Natural killer cell treated with Interleukin-12 subunit alpha and Interleukin-12 subunit beta and Interleukin-15 and Interleukin-18, amount 100 ng/mL, for 72 hours (primary cell): ENCODE data around the gene OGA. TPM values are rescaled to one million over a fixed set of nuclear protein-coding genes. Genes with fewer than 3 reads are reported as not detected.

Experiments
- ATAC-seq, 2 donors: fragments of 150-1000 bp; cut with Tn5 transposase in 1 of 2; sonication (Bioruptor Pico), chemical (Tn5 transposase) in 1 of 2; 2 replicates each; pipeline ENCODE4 v1.10.0; 2021
- DNase-seq: peaks from one replicate; pipeline ENCODE4 v3.0.0; 2022; ENCODE audit warnings: low spot score
- H3K27ac Mint-ChIP-seq, 2 donors: 1 replicate in 1 of 2; 2 replicates in 1 of 2; pipeline ENCODE4 v1.8.0; 2022; ENCODE audit warnings: mixed read lengths in 2 of 2, mild to moderate bottlenecking in 1 of 2, moderate library complexity in 1 of 2
- H3K27me3 Mint-ChIP-seq, 2 donors: 1 replicate in 1 of 2; 2 replicates in 1 of 2; pipeline ENCODE4 v1.8.0; 2022; ENCODE audit warnings: mixed read lengths in 2 of 2
- H3K36me3 Mint-ChIP-seq: one replicate; pipeline ENCODE4 v1.8.0; 2022; ENCODE audit warnings: mixed read lengths
- H3K4me1 Mint-ChIP-seq, 2 donors: 1 replicate in 1 of 2; 2 replicates in 1 of 2; pipeline ENCODE4 v1.8.0; 2022; ENCODE audit warnings: low read depth in 2 of 2, mixed read lengths in 2 of 2, mild to moderate bottlenecking in 1 of 2
- H3K4me3 Mint-ChIP-seq: one replicate; pipeline ENCODE4 v1.8.0; 2022; ENCODE audit warnings: mixed read lengths
- H3K9me3 Mint-ChIP-seq: 2 replicates; pipeline ENCODE4 v1.8.0; 2022; ENCODE audit warnings: mixed read lengths
- total RNA-seq, 2 donors: library from RNA; stranded (reverse); gene quantifications; one replicate each; pipeline ENCODE4 v1.2.3, GENCODE V29; 2022

The OGA gene
- total RNA-seq, 2 donors from 2014 or later, result 174 to 237 TPM

DNA sequence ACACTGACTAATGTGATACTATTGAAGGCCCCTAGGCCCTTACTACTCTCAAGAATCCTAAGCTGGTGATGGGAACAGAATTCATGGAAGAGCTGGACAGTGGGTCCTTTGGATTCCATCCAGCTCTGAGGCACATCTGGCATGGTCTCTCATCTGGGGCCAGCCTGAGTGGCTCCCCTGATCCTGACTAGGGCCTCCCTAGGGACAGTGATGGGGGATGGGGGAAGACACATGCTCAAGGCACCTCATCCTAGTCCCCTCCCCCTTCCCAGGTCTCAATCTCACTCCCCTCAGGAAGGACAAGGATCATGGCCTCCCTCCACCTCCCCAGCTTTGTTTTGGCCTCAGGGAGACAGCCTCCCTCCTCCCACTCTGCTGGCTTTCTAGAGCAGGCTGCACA, 23.6 kb upstream of the OGA start:
- Mint-ChIP-seq H3K27ac (no peak overlapping the region), H3K36me3 (no peaks in the 10 kb centered on the region), H3K4me1 (peaks cover 32 to 33% of the 10 kb centered on the region in 2 donors), H3K9me3 (no peaks in the 10 kb centered on the region), H3K4me3 (no peak overlapping the region), H3K27me3 (peaks cover 6 to 12% of the 10 kb centered on the region in 2 donors)
- DNase-seq, result peak; percentile 58
- no peak for ATAC-seq

DNA sequence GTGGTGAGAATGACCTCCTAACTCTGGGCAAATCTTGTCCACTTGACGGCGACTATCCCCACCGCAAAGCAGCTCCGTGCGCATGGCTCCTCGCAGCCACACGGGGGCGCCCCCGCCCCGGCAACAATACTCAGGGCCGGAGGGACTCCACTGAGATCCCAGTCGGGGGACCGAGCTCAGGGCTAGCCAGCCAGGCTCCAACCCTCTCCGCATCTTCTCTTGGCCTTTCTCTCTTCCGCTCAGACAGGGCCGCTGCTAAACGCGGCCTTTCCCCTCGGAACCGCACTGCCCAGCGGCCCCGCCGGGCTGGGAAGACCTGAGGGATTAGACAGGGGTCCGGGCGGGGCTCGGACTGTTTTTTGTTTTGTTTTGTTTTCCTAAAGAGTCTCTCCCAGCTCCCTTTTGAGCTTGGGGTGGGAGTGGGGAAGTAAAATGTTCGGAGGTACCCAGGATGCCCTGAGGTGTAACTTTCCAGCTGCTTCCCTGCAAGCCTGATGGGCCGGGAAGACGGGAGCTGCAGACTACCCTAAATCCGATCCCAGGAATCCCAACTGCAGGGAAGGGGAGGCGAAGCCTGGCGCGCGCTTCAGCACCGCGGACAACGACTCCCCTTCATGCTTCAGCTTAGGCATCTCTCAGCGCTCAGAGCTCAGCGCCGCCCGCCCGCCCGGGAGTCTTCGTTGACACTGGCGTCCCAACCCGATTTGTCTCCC, 22.7 kb upstream of the OGA start:
- Mint-ChIP-seq H3K27me3 (peaks cover 6 to 12% of the 10 kb centered on the region in 2 donors), H3K4me1 (peaks cover 32 to 34% of the 10 kb centered on the region in 2 donors), H3K36me3 (no peaks in the 10 kb centered on the region), H3K4me3 (peak overlapping the region; percentile 90), H3K27ac (peak overlapping the region; percentile 24 to 91), H3K9me3 (no peaks in the 10 kb centered on the region)
- peak; percentile 91 for DNase-seq
- ATAC-seq, result peak; percentile 85 to 86

DNA sequence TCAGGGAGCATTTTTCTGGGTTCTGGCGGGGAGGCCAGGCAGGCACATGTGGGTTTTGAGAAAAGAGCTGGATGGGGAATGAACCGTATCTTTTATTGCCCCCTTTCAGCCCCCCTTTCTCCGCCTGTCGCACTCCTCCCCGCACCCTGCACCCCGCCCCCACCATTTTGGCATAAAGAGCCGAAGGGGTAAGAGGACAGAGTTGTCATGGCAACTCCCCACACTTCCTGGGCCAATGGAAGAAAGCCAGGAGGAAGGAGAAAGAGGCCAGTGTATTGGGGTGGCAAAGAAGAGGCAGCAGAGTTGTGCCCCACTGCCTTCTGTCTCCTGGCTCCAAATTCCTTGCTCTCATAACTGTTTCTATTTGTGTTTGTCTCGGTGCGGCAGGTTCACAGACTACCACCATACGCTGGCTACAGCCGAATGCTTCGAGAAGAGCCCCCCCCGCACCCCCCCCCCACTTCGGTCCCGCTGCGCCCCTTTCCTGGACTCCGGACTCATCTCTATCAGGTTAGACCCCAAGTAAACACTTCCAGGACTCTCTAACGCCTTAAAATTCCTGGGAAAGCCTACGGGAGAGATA, 21.9 kb upstream of the OGA start:
- H3K36me3 Mint-ChIP-seq, result no peaks in the 10 kb centered on the region
- H3K27me3 Mint-ChIP-seq, result peaks cover 6 to 12% of the 10 kb centered on the region in 2 donors
- ATAC-seq (no peak), DNase-seq (peak; percentile 40)
- peaks cover 32 to 36% of the 10 kb centered on the region in 2 donors for H3K4me1 Mint-ChIP-seq
- H3K27ac Mint-ChIP-seq, result peak overlapping the region; percentile 24 to 91
- H3K4me3 Mint-ChIP-seq, result peak overlapping the region; percentile 90
- H3K9me3 Mint-ChIP-seq, result no peaks in the 10 kb centered on the region

DNA sequence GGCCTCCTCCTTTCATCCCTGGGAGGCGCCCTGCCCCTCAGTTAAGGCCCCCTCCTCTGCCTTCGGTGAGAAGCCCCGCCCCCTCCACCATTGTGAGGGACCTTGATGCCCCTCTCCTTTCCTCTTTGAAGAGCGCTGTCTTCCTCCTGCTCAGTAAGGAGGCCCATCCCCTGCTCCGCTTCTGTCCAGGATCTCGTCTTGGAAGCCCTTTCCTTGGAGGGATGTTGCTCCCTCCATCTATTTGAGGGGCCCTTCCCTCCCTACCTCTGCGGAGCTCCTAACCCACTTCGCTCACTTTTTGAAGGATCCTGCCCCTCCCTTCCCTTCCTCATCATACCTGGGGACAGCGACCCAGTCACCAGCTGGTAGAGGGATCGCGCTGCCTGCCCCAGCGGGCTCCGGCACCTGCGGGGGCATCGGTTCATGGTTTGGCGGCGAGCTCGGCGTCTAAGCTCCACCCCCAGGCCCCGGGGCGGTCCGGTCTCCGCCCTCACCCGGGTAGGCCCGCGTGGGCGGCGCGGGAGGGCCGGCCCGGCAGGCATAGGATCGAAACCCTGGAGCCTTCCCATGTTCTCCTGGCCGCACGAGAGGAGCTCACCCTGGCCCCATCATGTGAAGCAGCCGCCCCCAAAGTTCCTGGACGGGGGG, 21.3 kb upstream of the OGA start:
- DNase-seq (peak; percentile 84), ATAC-seq (peak; percentile 83 to 87)
- Mint-ChIP-seq H3K9me3 (no peaks in the 10 kb centered on the region), H3K27ac (no peak overlapping the region), H3K36me3 (no peaks in the 10 kb centered on the region), H3K4me3 (peak overlapping the region; percentile 90), H3K27me3 (peaks cover 6 to 12% of the 10 kb centered on the region in 2 donors), H3K4me1 (peaks cover 37 to 41% of the 10 kb centered on the region in 2 donors)

DNA sequence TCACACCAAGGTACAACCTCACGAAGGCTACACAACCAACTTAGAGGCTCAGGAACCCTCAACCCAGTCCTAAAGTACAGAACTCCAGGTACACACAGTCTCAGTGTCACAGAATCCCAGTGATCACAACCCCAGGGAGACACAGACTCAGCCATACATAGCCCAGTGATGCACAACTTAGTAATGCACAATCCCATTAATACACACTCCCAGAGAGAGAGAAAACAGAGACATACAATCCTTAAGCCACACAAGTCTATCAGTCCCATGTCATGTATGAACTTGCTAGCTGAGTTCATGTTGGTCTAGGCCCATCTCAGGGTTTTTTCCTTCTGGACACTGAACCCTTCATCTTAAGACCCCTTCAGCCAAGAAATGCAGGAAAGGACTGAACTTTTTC, 20.8 kb upstream of the OGA start:
- H3K9me3 Mint-ChIP-seq, result no peaks in the 10 kb centered on the region
- H3K4me1 Mint-ChIP-seq, result peaks cover 32 to 38% of the 10 kb centered on the region in 2 donors
- H3K27me3 Mint-ChIP-seq, result peaks cover under 1 to 7% of the 10 kb centered on the region in 2 donors
- no peak overlapping the region for H3K27ac Mint-ChIP-seq
- no peak for DNase-seq
- H3K36me3 Mint-ChIP-seq, result no peaks in the 10 kb centered on the region
- ATAC-seq, result no peak
- peak overlapping the region; percentile 90 for H3K4me3 Mint-ChIP-seq

DNA sequence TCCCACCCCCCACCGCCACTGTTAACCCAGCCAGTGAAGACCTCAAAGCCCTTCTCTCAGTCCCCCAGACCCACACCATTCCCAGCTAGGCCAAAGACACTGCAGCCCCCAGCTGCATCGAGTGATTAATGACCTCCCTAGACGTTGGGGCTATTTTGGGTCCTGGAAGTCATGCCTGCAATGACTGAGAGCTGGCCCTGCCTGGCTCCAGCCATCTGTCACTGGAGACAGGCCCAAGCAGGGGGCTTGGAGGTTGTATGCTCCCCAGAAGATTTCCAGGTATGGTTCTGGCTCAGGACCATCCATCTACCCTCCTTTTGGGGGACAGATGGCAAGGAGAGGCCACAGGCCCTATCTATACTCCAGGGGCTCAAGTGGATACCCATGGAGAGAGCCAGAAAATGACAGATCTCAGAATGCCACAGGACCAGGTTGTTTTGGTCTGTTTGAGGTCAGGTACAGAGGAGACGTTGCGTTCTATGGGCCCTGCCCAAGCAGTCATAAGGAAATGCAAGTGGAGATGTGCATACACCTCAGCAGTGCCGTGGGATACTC, 20.2 kb upstream of the OGA start:
- H3K4me1 Mint-ChIP-seq, result peaks cover 37 to 43% of the 10 kb centered on the region in 2 donors
- H3K36me3 Mint-ChIP-seq, result no peaks in the 10 kb centered on the region
- H3K27me3 Mint-ChIP-seq, result peaks cover 0 to 7% of the 10 kb centered on the region in 2 donors
- DNase-seq (no peak), ATAC-seq (no peak)
- H3K9me3 Mint-ChIP-seq, result no peaks in the 10 kb centered on the region
- H3K4me3 Mint-ChIP-seq, result peak overlapping the region; percentile 90
- H3K27ac Mint-ChIP-seq, result no peak overlapping the region

DNA sequence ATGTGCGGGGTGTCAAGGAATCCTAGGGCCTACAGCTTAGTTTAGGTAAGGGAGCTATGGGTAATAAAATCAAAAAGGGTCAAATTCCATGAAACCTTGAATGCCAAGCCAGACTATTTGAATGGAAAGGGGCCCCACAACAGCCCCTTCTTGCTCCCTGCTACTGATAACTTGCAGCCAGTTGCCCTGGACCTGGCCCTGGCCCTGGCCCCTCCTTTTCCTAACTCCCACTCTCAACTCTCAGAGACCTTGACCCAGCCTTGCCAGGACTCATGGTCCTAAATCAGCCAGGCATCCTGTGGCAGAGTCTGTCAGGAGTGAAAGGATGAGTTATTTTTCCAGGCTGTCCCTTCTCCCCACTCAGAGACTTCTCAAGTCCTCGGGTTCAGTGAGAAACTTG, 19.5 kb upstream of the OGA start:
- Mint-ChIP-seq H3K27ac (no peak overlapping the region), H3K36me3 (no peaks in the 10 kb centered on the region), H3K27me3 (peaks cover 0 to 4% of the 10 kb centered on the region in 2 donors), H3K4me1 (peaks cover 36 to 41% of the 10 kb centered on the region in 2 donors), H3K9me3 (no peaks in the 10 kb centered on the region), H3K4me3 (no peak overlapping the region)
- DNase-seq (no peak), ATAC-seq (no peak)

DNA sequence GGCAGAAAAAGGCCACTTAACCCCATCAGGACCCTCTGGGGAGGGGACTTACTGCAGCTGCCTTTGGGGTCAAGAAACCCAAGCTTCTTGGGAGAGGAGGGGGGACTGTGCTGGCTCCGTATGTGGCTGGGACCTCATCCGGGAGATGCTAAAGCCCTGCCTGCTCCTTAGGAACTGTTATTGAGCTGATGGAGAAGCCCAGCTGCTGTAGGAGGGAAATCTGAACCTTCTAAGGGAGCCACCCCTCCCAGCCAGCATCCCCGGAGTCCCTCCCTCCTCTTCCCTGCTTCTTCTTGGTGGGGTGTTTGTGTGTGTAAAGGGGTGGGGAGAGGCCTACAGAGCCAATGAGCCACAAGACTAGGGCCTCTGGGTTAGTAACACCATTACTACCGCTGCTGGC, 17.1 kb upstream of the OGA start:
- DNase-seq (no peak), ATAC-seq (no peak)
- Mint-ChIP-seq H3K36me3 (no peaks in the 10 kb centered on the region), H3K27ac (no peak overlapping the region), H3K4me3 (no peak overlapping the region), H3K27me3 (no peaks in the 10 kb centered on the region), H3K9me3 (no peaks in the 10 kb centered on the region), H3K4me1 (peaks cover 42 to 43% of the 10 kb centered on the region in 2 donors)

DNA sequence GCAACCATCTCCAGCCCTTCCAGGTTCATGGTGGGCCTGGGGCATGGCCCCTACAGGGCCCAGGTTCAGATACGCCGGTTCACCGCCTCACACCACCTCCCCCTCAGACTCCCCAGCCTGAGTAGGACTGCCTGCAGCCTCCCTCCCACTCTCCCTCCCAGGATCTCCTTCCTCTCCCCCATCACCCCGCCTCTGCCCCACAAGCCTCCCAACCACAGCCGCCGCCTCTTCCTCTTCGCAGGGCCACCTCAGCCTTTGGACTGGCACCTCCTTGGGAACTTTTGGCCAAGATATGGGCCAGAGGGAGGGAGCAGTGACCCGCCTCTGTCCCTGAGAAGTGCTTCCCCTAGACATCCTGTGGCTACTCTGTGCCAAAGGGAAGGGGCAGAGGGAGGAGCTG, 16.1 kb upstream of the OGA start:
- peaks cover 40 to 43% of the 10 kb centered on the region in 2 donors for H3K4me1 Mint-ChIP-seq
- ATAC-seq (no peak), DNase-seq (peak; percentile 47)
- H3K9me3 Mint-ChIP-seq, result no peaks in the 10 kb centered on the region
- H3K4me3 Mint-ChIP-seq, result no peak overlapping the region
- no peaks in the 10 kb centered on the region for H3K36me3 Mint-ChIP-seq
- no peaks in the 10 kb centered on the region for H3K27me3 Mint-ChIP-seq
- H3K27ac Mint-ChIP-seq, result peak overlapping the region in 1 of 2 donors; percentile 64

DNA sequence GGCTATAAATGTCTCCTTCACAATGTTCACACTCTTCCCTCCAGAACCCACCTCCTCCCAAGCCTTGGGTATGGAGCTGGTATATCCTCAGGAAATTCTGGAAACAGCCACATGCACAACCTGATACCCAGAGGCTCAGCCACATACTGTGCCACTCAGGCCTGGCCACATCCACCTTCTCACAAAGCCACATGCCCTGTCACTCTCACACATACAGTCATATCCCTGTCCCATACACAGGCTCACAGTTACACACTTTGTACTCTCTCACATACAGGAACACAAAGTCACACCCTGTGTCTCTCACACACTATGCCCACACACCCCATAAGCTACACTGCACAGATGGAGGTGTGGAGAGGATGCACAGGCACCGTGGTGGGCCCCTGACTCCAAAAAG, 15.2 kb upstream of the OGA start:
- Mint-ChIP-seq H3K27me3 (no peaks in the 10 kb centered on the region), H3K9me3 (no peaks in the 10 kb centered on the region), H3K4me1 (peaks cover 39% of the 10 kb centered on the region in 2 donors), H3K27ac (peak overlapping the region in 1 of 2 donors; percentile 25), H3K4me3 (peak overlapping the region; percentile 6), H3K36me3 (no peaks in the 10 kb centered on the region)
- DNase-seq, result no peak
- ATAC-seq, result no peak

DNA sequence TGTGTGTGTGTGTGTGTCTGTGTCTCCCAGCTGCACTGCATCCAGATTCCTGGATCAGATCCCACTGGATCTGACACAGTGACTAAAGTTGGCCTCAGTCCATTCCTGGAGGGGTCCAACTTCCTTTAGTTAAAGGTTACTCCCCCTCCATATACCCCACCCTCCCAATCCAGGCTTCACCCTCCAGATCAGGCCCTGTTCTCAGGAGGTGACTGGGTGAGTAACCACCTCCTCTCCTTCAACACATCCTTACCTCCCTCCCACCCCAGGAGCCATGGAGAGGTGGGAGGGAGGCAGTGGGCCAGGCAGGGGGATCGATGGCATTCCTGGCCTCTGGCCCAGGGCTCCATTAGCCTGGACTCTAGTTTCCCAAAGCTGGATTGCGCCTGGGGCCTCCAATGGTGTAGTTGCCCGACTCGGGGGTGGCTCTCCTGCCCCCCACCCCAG, 14.1 kb upstream of the OGA start:
- DNase-seq, result no peak
- Mint-ChIP-seq H3K27ac (peak overlapping the region in 1 of 2 donors; percentile 61), H3K9me3 (no peaks in the 10 kb centered on the region), H3K4me1 (peaks cover 39% of the 10 kb centered on the region in 2 donors), H3K4me3 (no peak overlapping the region), H3K36me3 (no peaks in the 10 kb centered on the region), H3K27me3 (no peaks in the 10 kb centered on the region)
- no peak for ATAC-seq

DNA sequence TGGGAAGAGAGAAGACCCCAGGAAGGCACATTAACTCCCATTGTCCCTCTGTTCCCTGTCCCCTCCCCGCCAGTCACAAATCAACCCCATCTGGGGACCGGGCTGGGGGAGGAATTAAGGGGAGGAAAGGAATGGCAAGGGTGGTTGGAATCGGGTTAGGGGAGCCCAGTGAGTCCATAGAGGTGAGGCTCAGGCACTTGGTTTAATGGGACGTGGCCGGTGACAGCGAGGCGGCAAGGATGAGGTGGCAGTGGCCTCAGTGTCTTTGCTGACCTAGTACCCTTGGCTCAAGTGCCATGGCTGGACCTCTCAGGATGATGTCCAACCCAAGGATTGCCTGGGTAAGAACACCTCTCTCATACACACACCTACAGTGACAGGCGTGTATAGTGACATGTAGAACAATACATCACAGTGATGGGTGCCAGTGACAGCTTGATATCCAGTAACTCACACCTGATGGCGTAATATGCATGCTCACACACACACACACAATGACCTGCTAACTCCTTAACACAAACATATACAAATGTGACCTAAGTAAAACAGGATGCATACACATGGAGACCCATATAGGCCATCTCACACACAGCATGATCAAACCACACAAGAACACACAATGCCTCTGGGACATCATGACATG, 13.0 kb upstream of the OGA start:
- no peaks in the 10 kb centered on the region for H3K36me3 Mint-ChIP-seq
- H3K9me3 Mint-ChIP-seq, result no peaks in the 10 kb centered on the region
- ATAC-seq (no peak), DNase-seq (no peak)
- H3K27ac Mint-ChIP-seq, result peak overlapping the region; percentile 89 to 91
- H3K4me3 Mint-ChIP-seq, result peak overlapping the region; percentile 83
- no peaks in the 10 kb centered on the region for H3K27me3 Mint-ChIP-seq
- peaks cover 39 to 42% of the 10 kb centered on the region in 2 donors for H3K4me1 Mint-ChIP-seq

DNA sequence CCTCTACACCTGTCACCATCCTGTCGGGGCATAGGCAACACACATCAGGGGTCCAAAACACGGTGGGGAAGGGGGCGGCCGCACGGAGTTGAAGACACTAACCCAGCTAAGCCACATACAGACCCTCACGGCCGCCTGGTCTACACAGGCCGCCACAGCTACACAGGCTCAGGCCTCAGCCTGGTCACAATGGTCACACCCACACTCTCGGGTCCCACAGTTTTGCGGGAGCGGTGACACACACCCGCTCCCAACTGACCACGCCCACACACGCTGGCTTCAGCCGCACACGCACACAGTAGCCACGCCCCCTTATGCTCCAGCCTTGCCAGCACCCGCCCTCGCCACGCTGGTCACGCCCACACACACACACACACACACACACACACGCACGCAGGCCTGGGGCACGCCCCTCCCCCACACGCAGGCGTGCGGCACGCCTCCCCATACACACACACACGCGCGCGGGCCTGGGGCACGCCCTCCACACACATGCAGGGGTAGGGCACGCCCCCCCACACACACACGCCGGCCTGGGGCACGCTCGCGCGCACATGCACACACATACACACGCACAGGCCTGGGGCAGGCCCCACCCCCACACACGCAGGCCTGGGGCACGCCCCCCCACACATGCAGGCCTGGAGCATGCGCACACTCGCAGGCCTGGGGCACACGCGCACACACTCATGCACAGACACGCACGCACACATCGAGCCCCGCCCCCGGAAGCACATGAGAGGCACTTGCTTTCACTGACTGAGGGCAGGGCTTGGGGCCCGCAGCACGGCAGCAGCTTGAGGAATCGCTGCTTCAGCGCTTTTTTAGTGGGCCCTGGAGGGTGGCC, 12.3 kb upstream of the OGA start:
- no peaks in the 10 kb centered on the region for H3K27me3 Mint-ChIP-seq
- H3K9me3 Mint-ChIP-seq, result no peaks in the 10 kb centered on the region
- H3K4me1 Mint-ChIP-seq, result peaks cover 39 to 40% of the 10 kb centered on the region in 2 donors
- H3K36me3 Mint-ChIP-seq, result no peaks in the 10 kb centered on the region
- H3K27ac Mint-ChIP-seq, result peak overlapping the region; percentile 89 to 91
- peak overlapping the region; percentile 83 for H3K4me3 Mint-ChIP-seq
- DNase-seq, result peak; percentile 91
- ATAC-seq, result peak; percentile 86 to 90
